Pons (tissue), 1 donor: ENCODE measurements around the gene ITGB1BP2.
"Not testable (repeated sequence)": the region's sequence is repeated elsewhere in the genome, so short reads cannot be mapped to it uniquely, and the experiment has no call there.

Source experiments
- DNase-seq: peaks from one replicate; pipeline ENCODE4 v3.0.0-alpha.2; 2016; ENCODE audit warnings: low spot score

The ITGB1BP2 gene

DNA sequence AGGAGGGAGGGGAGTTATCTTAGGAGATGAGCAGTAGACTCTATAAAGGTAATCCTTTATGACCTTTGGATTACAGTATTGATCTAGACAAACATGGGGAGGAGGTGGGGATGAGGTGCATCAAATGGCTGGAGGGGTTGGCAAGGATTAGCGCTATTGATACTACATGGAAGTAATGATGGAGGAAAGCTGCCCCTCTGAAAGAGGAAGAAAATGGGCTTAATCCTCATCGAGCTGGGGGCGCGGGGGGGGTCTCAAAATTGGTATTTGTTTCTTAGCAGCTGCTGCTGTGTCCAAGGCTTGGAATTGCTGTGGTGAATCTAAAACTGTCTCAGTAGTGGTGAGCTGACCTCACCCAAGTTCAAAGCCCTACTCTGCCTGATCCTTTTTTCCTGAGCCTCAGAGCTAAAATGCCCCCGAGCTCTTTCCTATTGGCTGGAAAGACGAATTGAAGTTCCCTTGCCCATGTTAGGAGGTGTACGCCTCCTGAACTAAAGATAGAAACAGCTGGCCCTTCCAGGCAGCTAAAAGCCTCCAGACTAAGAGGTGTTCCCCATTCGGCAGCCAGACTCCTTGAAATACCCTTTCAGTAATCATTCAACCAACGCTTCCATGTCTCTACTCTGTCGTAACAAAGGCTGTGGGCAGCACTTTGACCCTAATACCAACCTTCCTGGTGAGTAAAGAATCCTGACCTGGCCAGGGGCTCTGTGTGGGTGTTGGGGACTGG, at the start of gene ITGB1BP2:
Gene ITGB1BP2 (plus strand): TSS at position 556 of the 730 bp plus-strand sequence. CDS start 57 bp downstream, at position 613.
- DNase-seq, result peak; percentile 1

DNA sequence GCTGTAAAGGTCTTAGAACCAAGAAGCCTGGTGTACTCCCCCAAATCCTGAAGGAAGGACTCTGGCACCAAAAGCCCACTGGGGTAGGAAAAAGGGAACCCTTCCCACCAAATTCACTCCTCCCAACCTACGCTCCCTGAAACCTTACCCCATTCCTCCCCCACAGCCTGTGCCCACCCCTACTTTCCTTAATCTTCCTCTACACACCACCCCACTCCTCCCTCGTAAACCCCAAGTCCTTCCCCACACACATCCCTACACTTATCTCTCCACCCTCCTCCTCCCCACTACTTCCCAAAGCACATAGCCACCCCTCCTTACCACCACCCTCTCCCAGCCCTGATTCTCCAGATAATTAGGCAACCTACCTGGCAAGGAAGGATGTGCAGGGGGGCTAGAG, 49.3 kb upstream of the ITGB1BP2 start:
- DNase-seq, result no peak

DNA sequence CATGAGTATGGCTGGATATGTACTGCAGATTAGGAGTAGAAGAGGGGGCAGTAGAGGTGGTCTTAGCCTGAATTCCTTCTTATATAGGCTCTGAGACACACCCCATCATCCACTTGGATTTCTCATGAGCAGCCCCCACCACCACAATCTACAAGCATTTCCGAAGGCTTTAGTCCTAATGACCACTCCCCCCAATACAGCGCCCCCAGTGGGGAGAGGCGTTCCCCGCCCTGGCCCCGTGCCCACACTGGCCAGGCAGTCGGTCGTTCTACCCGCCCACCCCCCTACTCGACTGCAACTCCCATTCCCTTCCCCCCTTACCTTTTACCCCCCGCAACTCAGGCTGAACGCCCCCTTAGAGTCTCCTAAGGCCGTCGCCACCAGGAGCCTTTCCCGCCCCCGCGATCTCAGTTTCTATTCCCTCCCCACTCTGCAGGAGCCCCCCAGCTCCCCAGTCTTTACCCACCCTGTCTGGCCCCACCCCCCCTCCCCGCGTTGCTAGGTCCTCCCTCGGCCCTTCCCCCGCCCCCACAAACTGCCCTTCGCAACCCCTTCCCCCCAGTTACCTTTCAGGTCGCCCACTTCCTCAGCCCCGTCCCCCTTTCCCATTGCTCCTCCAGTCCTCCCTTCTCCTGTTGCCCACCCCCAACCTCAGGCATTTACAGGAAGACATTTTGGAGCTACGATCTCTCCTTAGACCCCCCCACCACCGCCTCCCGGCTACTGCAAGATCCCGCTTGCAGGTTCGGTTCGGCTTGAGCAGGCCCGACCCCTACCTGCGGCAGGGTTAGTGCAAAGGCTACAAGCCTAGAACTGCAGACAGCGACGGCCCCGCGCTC, 48.1 kb upstream of the ITGB1BP2 start:
- no peak for DNase-seq

DNA sequence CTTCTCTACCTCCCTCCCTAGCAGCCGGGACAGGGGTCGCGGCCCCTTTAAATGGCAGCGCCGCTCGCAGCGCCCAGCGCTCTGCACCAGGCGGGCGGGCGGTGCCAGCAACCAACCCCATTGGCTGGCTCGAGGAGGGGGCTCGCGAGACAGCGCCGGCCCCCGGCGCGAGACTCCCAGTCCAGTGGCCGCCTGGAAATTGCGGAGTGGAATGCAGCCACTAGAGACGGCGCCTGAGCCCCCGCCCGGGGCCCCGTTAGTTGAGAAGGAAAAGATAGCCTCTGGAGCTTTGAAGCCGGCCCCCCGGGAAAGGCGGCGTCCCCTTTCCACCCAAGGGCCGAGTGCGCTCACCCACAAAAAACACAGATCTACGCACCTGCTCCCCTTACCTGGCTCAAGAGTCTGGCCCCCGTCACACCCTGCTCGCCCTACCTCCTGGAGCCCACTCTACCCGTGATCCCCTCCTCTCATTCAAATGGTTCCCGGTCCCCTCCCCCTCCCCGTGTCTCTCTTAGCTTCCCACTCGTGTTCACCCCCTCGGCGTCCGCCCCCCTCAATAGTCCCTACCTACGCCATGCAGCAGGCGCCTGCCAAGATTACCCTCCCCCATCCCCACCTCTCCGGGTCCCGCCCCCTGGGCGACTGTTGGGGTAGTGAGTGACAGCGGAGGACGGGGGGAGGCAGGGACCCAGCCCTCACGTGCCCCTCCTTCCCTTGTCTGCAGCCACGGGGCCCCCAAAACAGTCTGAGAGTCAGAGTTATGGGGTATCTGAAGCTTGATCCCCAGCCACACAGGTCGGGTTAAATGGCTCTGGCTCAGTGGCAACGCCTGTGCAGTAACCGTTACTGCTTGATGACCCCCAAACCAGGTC, 47.2 kb upstream of the ITGB1BP2 start, which contains the start of gene ZMYM3:
Gene ZMYM3 (minus strand): TSS at position 49 of the 872 bp plus-strand sequence. CDS start 885 bp downstream, outside the sequence.
- peak; percentile 68 for DNase-seq

DNA sequence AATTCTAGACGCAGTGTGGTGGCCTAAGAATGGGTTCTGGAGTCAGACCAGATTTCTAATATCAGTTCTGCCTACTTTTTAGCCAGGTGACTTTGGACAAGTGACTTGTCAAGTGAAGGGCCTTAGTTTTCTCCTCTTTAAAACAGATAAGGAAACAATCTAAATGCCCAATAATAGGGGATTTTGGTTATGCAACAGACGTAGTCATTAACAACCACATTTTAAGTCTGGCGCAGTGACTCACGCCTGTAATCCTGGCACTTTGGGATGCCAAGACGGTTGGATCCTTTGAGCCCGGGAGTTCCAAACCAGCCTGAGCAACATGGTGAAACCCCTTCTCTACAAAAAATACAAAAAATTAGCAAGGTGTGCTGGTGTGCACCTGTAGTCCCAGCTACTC, 45.5 kb upstream of the ITGB1BP2 start:
- DNase-seq, result no peak

DNA sequence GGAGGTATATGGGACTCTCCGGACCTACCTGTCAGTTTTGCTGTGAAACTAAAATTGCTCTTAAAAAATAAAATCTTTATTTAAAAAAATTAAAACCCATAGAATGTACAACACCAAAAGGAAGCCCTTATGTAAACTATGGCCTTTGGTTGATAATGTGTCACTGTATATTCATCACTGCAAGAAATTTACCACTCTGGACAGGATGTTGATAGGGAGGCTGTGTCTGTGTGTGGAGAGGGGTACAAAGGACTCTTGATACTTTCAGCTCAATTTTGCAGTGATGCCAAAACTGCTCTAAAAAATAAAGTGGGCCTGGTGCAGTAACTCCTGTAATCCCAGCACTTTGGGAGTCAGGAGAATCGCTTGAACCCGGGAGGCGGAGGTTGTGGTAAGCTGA, 44.7 kb upstream of the ITGB1BP2 start:
- no peak for DNase-seq

DNA sequence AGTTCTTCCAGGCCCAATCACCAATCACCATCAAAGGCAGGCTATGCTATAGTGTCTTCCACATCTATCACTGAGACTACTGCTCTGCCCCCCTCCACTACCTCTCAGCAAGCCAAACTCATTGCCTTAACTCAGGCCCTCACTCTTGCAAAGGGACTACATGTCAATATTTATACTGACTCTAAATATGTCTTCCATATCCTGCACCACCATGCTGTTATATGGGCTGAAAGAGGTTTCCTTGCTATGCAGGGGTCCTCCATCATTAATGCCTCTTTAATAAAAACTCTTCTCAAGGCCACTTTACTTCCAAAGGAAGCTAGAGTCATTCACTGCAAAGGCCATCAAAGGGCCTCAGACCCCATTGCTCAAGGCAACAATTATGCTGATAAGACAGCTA, 32.9 kb upstream of the ITGB1BP2 start:
- not testable (repeated sequence) for DNase-seq

DNA sequence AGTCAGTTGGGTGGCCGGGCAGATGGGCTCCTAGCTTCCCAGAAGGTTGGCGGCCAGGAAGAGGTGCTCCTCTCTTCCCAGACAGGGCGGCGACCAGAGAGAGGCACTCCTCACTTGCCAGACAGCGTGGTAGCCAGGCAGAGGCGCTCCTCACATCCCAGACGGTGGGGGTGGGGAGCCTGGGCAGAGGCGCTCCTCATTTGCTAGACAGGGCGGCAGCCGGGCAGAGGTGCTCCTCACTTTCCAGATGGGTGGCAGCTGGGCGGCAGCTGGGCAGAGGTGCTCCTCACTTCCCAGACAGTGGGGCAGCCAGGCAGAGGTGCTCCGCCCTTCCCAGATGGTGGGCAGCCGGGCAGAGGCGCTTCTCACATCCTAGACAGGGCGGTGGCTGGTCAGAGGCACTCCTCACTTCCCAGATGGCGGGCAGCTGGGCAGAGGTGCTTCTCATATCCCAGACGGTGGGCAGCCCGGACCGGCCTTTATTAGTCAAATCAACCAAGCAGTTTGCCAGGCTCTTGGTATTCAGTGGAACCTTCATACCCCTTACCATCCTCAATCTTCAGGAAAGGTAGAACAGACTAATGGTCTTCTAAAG, 31.7 kb upstream of the ITGB1BP2 start:
- DNase-seq, result no peak

DNA sequence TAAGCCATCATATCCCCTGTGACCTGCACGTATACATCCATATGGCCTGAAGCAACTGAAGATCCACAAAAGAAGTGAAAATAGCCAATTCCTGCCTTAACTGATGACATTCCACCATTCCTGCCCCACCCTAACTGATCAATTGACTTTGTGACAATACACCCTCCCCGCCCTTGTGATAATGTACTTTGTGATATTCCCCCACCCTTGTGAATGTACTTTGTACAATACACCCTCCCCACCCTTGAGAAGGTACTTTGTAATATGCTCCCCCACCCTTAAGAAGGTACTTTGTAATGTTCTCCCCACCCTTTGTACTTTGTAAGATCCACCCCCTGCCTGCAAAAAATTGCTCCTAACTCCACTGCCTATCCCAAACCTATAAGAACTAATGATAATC, 29.2 kb upstream of the ITGB1BP2 start:
- DNase-seq, result not testable (repeated sequence)

DNA sequence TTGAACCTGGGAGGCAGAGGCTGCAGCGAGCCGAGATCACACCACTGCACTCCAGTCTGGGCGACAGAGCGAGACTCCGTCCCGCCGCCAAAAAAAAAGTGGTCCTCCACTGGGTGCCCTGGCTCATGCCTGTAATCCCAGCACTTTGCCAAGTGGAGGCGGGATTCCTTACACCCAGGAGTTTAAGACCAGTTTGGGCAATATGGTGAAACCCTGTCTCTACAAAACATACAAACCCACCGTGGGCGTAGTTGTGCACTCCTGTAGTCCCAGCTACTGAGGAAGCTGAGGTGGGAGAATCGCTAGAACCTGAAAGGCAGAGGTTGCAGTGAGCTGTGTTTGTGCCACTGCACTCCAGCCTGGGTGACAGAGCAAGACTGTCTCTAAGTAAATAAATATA, 20.2 kb upstream of the ITGB1BP2 start:
- not testable (repeated sequence) for DNase-seq

DNA sequence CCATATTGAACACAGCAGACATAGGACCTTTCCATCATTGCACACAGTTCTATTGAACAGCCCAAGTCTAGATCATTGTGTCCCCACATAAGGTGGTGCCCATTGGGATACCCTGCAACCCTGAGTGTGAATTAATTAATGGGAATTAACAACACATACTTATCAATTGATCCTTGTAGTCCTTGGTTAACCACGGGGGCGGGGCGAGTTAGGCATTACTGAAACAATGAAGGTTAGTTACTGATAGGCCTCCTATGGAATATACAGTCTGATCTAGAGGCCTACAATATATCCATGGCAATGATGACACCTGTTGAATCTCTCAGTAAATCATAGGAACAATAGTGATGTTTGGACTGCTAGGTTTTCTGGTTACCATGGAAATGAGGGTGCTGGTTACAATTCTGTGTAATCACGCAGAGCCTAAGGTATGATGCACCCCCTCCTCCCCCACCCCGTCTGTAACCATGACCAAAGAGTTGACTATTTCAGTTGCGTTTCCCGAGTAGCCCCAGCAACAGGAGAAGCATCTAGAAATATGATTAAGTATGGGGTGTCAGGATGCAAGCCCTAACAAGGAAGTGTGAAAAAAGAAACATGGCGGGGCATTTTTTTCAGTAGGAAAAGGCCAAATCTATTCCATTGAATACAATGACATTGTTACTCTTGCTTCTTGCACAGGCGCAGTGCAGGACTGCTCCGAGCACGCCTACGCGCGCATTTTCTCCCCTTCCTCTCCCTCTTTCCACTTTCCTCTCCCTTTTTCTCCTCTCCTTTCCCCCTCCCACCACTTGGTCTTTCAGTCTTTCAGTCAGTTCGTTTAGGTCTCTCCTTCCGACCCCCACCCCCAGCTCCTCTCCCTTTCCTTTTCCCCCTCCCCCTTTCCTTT, 18.8 kb upstream of the ITGB1BP2 start:
- DNase-seq, result no peak

DNA sequence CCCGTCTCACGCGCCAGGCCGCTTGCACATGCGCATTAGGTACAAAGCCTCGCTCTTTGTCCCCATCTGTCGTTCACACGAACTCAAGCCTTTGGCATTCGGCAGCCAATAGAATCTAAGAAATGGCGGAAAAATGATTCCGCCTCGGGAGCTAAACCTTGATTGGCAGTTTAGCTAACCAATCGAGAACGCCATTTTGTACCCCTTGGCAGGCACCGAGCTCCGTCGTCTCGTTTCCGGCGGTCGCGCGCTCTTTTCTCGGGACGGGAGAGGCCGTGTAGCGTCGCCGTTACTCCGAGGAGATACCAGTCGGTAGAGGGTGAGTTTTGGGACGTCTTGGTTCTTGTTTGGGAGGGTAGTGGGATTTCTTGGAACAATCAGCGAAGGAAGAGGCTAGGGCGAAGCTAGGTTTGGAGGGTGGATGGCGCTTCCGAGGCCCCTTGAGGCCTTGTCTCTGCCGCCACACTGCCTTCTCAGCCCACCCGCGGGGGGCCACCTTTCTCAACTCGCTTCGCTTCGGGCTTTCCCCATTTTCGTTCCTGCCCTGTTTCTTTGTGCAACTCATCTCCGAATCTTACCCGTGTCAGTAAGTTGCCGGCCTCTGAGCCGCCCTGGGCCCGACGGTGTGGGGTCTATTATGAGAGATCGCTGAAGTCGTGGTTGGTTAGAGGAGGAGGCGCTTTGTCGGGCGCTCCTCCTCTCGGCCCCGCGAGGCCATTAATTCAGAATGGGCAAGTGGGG, 18.0 kb upstream of the ITGB1BP2 start, which contains the start of gene NONO:
Gene NONO (plus strand): TSS at position 233 of the 741 bp plus-strand sequence. CDS start 7,003 bp downstream, outside the sequence.
- peak; percentile 99 for DNase-seq

DNA sequence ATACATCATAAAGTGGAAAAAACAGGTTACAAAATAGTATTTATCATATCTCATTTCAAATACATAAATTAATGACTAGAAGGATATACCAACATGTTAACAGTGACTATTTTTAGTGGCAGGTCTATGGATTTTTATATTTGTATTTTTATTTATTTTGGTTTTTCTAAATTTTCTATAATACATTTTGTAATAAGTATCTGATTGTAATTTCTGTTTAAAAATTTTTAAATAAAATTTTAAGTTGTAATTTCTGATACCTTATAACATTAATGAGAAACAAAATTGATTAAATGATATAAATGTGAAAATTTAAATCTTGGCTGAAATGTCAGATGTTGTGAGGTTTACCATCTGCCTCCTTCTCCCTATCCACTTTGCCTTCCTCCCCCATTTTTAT, 15.6 kb upstream of the ITGB1BP2 start:
- no peak for DNase-seq

DNA sequence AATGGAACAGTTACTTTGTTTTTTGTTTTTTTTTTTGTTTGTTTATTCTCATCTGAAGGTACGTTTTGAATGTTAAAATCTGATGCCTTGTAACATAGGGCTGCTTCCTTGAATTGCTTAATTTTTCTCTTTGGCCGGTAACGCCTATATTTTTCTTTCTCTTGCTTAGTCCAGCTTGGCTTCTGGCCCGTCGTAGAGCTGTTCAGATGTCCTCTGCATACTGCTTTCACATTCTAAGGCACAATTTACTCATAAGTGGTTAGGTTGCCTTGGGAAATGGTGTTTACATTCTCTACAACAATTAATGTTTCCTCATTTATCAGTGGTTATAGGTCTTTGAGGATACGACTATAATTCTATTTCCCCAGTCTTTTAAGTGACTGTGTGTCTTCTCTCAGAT, 10.2 kb upstream of the ITGB1BP2 start:
- DNase-seq, result no peak

DNA sequence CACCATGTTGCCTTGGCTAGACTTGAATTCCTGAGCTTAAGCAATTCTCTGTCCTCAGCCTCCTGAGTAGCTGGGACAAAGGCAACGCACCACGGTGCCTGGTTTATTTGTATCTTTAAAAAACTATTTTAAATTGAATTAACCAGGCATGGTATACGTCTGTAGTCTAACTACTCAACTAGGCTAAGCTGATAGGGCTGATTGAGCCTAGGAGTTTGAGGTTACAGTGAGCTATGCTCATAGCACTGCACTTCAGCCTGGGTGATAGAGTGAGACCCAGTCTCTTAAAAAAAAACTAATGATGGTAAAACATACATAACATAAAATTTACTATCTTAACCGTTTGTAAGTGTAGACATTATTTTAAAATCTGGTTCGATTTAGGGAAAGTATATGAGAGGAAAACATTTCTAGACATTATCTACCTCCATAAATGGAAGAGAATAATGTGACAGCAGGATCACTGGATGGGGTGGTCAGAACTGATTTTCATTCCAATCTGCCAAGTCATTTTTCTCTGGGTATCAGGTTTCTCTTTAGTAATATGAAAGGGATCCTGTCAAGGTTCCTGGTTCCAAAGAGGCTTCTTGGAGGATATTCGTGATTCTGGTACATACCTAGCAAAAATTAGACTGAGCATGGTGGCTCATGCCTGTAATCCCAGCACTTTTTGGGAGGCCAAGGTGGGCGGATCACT, 8.7 kb upstream of the ITGB1BP2 start:
- no peak for DNase-seq

DNA sequence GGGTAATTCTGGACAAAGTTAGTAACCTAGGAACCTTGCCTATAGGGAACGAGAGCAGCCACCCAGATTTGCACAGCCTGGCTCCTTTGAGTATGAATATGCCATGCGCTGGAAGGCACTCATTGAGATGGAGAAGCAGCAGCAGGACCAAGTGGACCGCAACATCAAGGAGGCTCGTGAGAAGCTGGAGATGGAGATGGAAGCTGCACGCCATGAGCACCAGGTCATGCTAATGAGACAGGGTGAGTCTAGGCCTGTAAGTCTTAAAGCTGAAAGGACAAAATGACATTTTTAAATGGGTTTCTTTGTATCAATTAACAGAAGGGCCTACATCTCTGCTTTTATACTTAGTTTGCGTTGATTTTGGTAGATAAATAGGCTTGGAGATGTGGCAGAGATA, 4.7 kb upstream of the ITGB1BP2 start:
- DNase-seq, result no peak

DNA sequence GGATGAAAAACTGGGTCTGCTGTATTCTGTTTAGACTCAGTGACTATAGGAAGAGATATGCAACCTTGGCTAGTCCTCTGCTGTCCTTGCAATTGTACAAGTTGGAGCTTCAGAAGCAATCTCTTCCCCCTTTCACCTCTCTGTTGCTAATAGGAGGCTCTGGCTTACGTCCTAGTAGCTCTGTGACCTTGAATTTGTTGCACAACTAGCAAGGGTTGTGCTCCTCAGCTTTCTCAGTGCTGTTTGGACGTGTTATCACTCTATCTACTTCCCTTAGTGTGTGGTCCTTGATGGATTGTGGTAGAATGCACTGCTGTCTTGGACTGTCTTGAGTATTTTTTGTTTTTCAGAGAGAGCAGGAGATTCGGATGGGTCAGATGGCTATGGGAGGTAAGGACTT, 3.4 kb upstream of the ITGB1BP2 start:
- DNase-seq, result no peak

DNA sequence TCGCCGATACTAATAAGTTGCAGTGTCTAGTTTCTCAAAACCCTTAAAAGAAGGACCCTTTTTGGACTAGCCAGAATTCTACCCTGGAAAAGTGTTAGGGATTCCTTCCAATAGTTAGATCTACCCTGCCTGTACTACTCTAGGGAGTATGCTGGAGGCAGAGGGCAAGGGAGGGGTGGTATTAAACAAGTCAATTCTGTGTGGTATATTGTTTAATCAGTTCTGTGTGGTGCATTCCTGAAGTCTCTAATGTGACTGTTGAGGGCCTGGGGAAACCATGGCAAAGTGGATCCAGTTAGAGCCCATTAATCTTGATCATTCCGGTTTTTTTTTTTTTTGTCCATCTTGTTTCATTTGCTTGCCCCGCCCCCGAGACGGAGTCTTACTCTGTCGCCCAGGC, 1.5 kb upstream of the ITGB1BP2 start:
- DNase-seq, result not testable (repeated sequence)

DNA sequence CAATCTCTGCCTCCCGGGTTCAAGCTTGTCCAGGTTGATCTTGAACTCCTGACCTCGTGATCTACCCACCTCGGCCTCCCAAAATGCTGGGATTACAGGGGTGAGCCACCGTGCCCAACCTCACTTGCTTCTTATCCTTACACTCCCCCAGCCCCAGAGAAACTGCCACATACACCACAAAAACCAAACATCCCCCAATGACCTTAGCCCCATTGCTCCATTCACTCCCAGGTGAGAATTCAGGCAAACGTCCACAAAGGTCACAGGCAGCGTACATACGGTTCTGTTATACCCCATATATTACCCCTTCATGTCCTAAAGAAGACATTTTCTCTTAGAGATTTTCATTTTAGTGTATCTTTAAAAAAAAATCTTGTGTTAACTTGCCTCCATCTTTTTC, 1.1 kb upstream of the ITGB1BP2 start:
- not testable (repeated sequence) for DNase-seq
